Coronary artery (tissue), 2 donors: ENCODE measurements around the gene ODC1.

Experiments
- DNase-seq: peaks from one replicate; pipeline ENCODE4 v3.0.0-alpha.2; 2017; ENCODE audit warnings: low spot score
- H3K27ac ChIP-seq, 2 donors: fragments of 200-600 bp; sonication (generic); one replicate each; pipeline ENCODE4 v1.5.1; 2016 to 2019
- H3K4me3 ChIP-seq: fragments of 200-600 bp; sonication (generic); 2 replicates; pipeline ENCODE4 v1.5.1; 2016; ENCODE audit warnings: mild to moderate bottlenecking, moderate library complexity
- TF ChIP-seq, protein P1 (sequence below): fragments of 200-600 bp; sonication (generic); IDR thresholded peaks from one replicate; pipeline ENCODE4 v1.5.1; 2019; ENCODE audit warnings: antibody characterized with exemption

The ODC1 gene

DNA sequence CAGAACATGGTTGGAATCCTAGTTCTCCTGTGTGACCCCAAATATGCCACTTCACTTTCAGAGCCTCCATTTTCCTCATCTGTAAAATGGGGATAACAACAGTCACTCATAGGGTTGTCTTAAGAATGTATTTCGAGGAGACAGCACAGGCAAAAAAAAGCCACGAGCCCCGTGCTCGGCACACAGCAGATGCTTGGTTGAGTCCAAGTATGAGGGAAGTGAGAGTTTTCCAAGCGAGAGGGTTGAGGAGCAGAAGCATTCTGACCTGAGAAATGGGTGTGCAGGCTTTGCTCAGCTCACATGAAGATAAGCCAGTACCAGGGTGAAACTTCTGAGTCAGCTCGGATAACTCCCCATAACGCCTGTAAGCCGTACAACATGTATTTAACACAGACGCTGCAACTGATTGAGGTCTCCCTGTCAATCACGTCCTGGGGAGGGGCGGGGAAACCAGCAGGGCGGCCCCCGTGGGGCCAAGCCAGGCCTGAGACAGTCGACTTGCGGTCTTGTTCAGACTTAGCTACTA, 23.0 kb upstream of the ODC1 start:
- TF ChIP-seq, protein P1, sequence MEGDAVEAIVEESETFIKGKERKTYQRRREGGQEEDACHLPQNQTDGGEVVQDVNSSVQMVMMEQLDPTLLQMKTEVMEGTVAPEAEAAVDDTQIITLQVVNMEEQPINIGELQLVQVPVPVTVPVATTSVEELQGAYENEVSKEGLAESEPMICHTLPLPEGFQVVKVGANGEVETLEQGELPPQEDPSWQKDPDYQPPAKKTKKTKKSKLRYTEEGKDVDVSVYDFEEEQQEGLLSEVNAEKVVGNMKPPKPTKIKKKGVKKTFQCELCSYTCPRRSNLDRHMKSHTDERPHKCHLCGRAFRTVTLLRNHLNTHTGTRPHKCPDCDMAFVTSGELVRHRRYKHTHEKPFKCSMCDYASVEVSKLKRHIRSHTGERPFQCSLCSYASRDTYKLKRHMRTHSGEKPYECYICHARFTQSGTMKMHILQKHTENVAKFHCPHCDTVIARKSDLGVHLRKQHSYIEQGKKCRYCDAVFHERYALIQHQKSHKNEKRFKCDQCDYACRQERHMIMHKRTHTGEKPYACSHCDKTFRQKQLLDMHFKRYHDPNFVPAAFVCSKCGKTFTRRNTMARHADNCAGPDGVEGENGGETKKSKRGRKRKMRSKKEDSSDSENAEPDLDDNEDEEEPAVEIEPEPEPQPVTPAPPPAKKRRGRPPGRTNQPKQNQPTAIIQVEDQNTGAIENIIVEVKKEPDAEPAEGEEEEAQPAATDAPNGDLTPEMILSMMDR, result no peak
- H3K4me3 ChIP-seq, result no peak overlapping the region
- DNase-seq, result no peak
- H3K27ac ChIP-seq, result no peak overlapping the region

DNA sequence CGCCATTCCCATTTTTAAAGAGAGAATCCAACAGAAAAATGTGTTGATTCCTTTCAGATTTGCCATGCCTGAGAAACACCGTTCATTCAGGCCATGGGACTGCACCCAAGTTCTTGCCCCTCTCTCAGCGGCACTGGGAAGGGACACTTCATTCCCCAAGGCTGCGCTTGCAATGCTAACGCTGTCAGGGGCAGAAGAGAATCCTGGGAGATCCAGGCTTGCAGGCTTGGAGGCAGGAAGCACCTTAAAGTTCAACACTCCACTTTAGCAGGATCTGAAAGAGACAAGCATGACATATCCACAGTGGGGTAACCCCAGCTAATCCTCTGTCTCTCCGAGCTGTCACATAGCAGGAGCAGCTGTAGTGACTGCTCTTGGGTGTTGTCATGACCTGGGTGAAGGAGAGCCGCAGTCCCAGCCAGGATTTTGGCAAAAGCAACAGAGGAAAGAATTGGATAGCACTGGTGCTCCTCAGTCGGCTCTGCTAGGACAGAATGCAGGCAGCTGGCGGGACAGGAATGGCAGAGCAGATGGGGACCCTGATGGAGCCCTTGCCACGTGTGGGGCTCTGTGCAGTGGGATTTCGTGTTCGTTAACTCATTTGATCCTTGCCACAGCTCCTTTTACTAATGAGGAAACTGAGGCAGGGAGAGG, 22.0 kb upstream of the ODC1 start:
- H3K4me3 ChIP-seq, result no peak overlapping the region
- H3K27ac ChIP-seq, result no peak overlapping the region
- DNase-seq, result no peak
- TF ChIP-seq, protein P1, result no peak

DNA sequence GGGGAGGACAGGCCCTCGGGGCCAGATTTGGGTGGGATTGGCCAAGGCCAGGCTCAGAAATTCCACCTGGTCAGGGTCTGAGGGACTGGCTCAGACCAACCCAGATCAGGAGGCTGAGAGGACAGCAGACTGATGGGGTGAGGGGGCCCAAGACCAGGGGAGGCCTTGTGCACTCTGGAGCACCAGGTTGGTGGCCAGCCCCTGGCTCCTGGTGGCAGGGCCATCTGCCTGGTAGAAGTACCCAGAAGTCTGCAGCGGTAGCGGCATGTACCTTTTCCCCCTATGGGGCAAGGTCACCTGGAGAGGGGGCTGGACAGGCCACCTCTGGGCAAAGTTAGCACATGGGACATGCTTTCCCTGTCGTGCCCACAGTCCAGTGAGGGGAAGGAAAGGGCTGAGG, 21.2 kb upstream of the ODC1 start:
- no peak overlapping the region for H3K27ac ChIP-seq
- TF ChIP-seq, protein P1, result no peak
- DNase-seq, result no peak
- H3K4me3 ChIP-seq, result no peak overlapping the region

GRCh38 chr2:10467401-10467800, 19.3 kb upstream of the ODC1 start:
- no peak overlapping the region for H3K27ac ChIP-seq
- TF ChIP-seq, protein P1, result no peak
- no peak overlapping the region for H3K4me3 ChIP-seq
- no peak for DNase-seq

- Histone ChIP-seq H3K27ac (no peak overlapping the region), H3K4me3 (no peak overlapping the region)
- TF ChIP-seq, protein P1, result no peak
- no peak for DNase-seq
Measured at GRCh38 chr2:10466801-10467200, 18.7 kb upstream of the ODC1 start.

GRCh38 chr2:10465910-10466309, 17.8 kb upstream of the ODC1 start:
- Histone ChIP-seq H3K4me3 (no peak overlapping the region), H3K27ac (no peak overlapping the region)
- TF ChIP-seq, protein P1, result no peak
- DNase-seq, result no peak
